IPS DF 6.9 (cell line): ENCODE measurements around the gene KRTAP10-12.

ENCODE experiments used
- DNase-seq: peaks from one replicate; pipeline ENCODE4 v3.0.0-alpha.2; 2013; ENCODE audit warnings: low read depth, low spot score
- H3K27ac ChIP-seq: one replicate; pipeline ENCODE4 v1.5.1; 2013; ENCODE audit warnings: low read length, control low read depth
- H3K27me3 ChIP-seq: 2 replicates; pipeline ENCODE4 v1.6.1; 2013; ENCODE audit warnings: mild to moderate bottlenecking, low read length; ENCODE audit not compliant: control insufficient read depth, insufficient read depth
- H3K36me3 ChIP-seq: 2 replicates; pipeline ENCODE4 v1.6.1; 2013; ENCODE audit warnings: low read length; ENCODE audit not compliant: control insufficient read depth, insufficient read depth
- H3K4me1 ChIP-seq: 2 replicates; pipeline ENCODE4 v1.6.1; 2013; ENCODE audit warnings: low read length; ENCODE audit not compliant: control insufficient read depth, insufficient read depth
- H3K4me3 ChIP-seq: 2 replicates; pipeline ENCODE4 v1.5.1; 2013; ENCODE audit warnings: mild to moderate bottlenecking, low read length
- H3K9me3 ChIP-seq: 2 replicates; pipeline ENCODE4 v1.6.1; 2013; ENCODE audit warnings: low read length, inconsistent platforms; ENCODE audit not compliant: control insufficient read depth, insufficient read depth
- WGBS: extraction: QIAGEN DNeasy Blood & Tissue Kit; methylation state at CpG from one replicate; pipeline ENCODE4 v1.1.7; 2013; ENCODE audit warnings: mixed read lengths, missing lambda C conversion rate; ENCODE audit not compliant: insufficient read length, insufficient coverage; 5-methylcytosine and 5-hydroxymethylcytosine counted together

KRTAP10-12 gene

GRCh38 chr21:44734026-44734745 is 37.2 kb downstream of the KRTAP10-12 start:
- no peak for DNase-seq
- H3K4me3 ChIP-seq, result no peak overlapping the region
- H3K36me3 ChIP-seq, result 0 out of 2 replicates have a peak, but pooled peaks cover 4% of the 10 kb centered on the region
- H3K27me3 ChIP-seq, result no peaks in the 10 kb centered on the region
- H3K9me3 ChIP-seq, result peaks cover 5% of the 10 kb centered on the region
- H3K4me1 ChIP-seq, result no peaks in the 10 kb centered on the region
- no peak overlapping the region for H3K27ac ChIP-seq
- WGBS, result no CpG with 5 or more reads among the region's 21 CpGs

GRCh38 chr21:44734841-44735240 is 37.9 kb downstream of the KRTAP10-12 start:
- no peaks in the 10 kb centered on the region for H3K4me1 ChIP-seq
- peaks cover 6% of the 10 kb centered on the region for H3K9me3 ChIP-seq
- no peak overlapping the region for H3K27ac ChIP-seq
- no peak overlapping the region for H3K4me3 ChIP-seq
- WGBS, result no CpG with 5 or more reads among the region's 17 CpGs
- H3K36me3 ChIP-seq, result 0 out of 2 replicates have a peak, but pooled peaks cover 4% of the 10 kb centered on the region
- DNase-seq, result no peak
- no peaks in the 10 kb centered on the region for H3K27me3 ChIP-seq

- DNase-seq, result no peak
- no peak overlapping the region for H3K27ac ChIP-seq
- H3K9me3 ChIP-seq, result peaks cover 6% of the 10 kb centered on the region
- no peaks in the 10 kb centered on the region for H3K4me1 ChIP-seq
- H3K4me3 ChIP-seq, result no peak overlapping the region
- H3K27me3 ChIP-seq, result no peaks in the 10 kb centered on the region
- no CpG with 5 or more reads among the region's 6 CpGs for WGBS
- H3K36me3 ChIP-seq, result 0 out of 2 replicates have a peak, but pooled peaks cover 4% of the 10 kb centered on the region
Measured at GRCh38 chr21:44735821-44736220, 38.8 kb downstream of the KRTAP10-12 start.

- no peak for DNase-seq
- Histone ChIP-seq H3K4me1 (no peaks in the 10 kb centered on the region), H3K9me3 (peaks cover 6% of the 10 kb centered on the region), H3K36me3 (0 out of 2 replicates have a peak, but pooled peaks cover 4% of the 10 kb centered on the region), H3K27me3 (no peaks in the 10 kb centered on the region), H3K4me3 (no peak overlapping the region), H3K27ac (no peak overlapping the region)
- WGBS, result no CpG with 5 or more reads among the region's 8 CpGs
Measured at GRCh38 chr21:44736291-44737004, 39.5 kb downstream of the KRTAP10-12 start.

- WGBS, result no CpG with 5 or more reads among the region's 3 CpGs
- Histone ChIP-seq H3K9me3 (peaks cover 6% of the 10 kb centered on the region), H3K36me3 (0 out of 2 replicates have a peak, but pooled peaks cover 4% of the 10 kb centered on the region), H3K4me3 (no peak overlapping the region), H3K27me3 (no peaks in the 10 kb centered on the region), H3K4me1 (no peaks in the 10 kb centered on the region), H3K27ac (no peak overlapping the region)
- no peak for DNase-seq
Measured at GRCh38 chr21:44737706-44738354, 40.9 kb downstream of the KRTAP10-12 start.

- Histone ChIP-seq H3K4me3 (no peak overlapping the region), H3K36me3 (0 out of 2 replicates have a peak, but pooled peaks cover 4% of the 10 kb centered on the region), H3K27ac (no peak overlapping the region), H3K9me3 (peaks cover 6% of the 10 kb centered on the region), H3K4me1 (no peaks in the 10 kb centered on the region), H3K27me3 (no peaks in the 10 kb centered on the region)
- no CpG with 5 or more reads among the region's 3 CpGs for WGBS
- DNase-seq, result no peak
Measured at GRCh38 chr21:44738621-44739020, 41.6 kb downstream of the KRTAP10-12 start.

- no peak for DNase-seq
- peaks cover 6% of the 10 kb centered on the region for H3K9me3 ChIP-seq
- no peak overlapping the region for H3K4me3 ChIP-seq
- H3K27ac ChIP-seq, result no peak overlapping the region
- no CpG with 5 or more reads among the region's 1 CpG for WGBS
- no peaks in the 10 kb centered on the region for H3K27me3 ChIP-seq
- 0 out of 2 replicates have a peak, but pooled peaks cover 4% of the 10 kb centered on the region for H3K36me3 ChIP-seq
- no peaks in the 10 kb centered on the region for H3K4me1 ChIP-seq
Measured at GRCh38 chr21:44739316-44739715, 42.3 kb downstream of the KRTAP10-12 start.

GRCh38 chr21:44740742-44741141 is 43.8 kb downstream of the KRTAP10-12 start:
- Histone ChIP-seq H3K36me3 (0 out of 2 replicates have a peak, but pooled peaks cover 4% of the 10 kb centered on the region), H3K9me3 (peaks cover 6% of the 10 kb centered on the region), H3K27me3 (no peaks in the 10 kb centered on the region), H3K4me3 (no peak overlapping the region), H3K4me1 (no peaks in the 10 kb centered on the region; the same call in 1 of the 2 replicates), H3K27ac (no peak overlapping the region)
- DNase-seq, result no peak
- WGBS, result no CpG with 5 or more reads among the region's 7 CpGs

GRCh38 chr21:44741921-44742320 is 44.9 kb downstream of the KRTAP10-12 start:
- WGBS, result no CpG with 5 or more reads among the region's 3 CpGs
- peaks cover 6% of the 10 kb centered on the region for H3K9me3 ChIP-seq
- H3K4me3 ChIP-seq, result no peak overlapping the region
- no peaks in the 10 kb centered on the region for H3K36me3 ChIP-seq
- no peak for DNase-seq
- H3K27ac ChIP-seq, result no peak overlapping the region
- H3K27me3 ChIP-seq, result no peaks in the 10 kb centered on the region
- H3K4me1 ChIP-seq, result no peaks in the 10 kb centered on the region; the same call in 1 of the 2 replicates

GRCh38 chr21:44742418-44743153 is 45.6 kb downstream of the KRTAP10-12 start:
- Histone ChIP-seq H3K4me3 (no peak overlapping the region), H3K27me3 (no peaks in the 10 kb centered on the region), H3K27ac (no peak overlapping the region), H3K4me1 (no peaks in the 10 kb centered on the region; the same call in 1 of the 2 replicates), H3K9me3 (peaks cover 5% of the 10 kb centered on the region), H3K36me3 (no peaks in the 10 kb centered on the region)
- no CpG with 5 or more reads among the region's 1 CpG for whole genome bisulfite sequencing
- no peak for DNase-seq
